GM21723 (cell line): Measurements from ENCODE around the gene MRPL36.
"Not testable (repeated sequence)": the region's sequence is repeated elsewhere in the genome, so short reads cannot be mapped to it uniquely, and the experiment has no call there.

Source experiments
- ATAC-seq: cut with Tn5 transposase; IDR thresholded peaks from one replicate; pipeline ENCODE4 v1.9.1; 2021; ENCODE audit warnings: mild to moderate bottlenecking, moderate library complexity; ENCODE audit not compliant: unreplicated experiment

Gene MRPL36

DNA sequence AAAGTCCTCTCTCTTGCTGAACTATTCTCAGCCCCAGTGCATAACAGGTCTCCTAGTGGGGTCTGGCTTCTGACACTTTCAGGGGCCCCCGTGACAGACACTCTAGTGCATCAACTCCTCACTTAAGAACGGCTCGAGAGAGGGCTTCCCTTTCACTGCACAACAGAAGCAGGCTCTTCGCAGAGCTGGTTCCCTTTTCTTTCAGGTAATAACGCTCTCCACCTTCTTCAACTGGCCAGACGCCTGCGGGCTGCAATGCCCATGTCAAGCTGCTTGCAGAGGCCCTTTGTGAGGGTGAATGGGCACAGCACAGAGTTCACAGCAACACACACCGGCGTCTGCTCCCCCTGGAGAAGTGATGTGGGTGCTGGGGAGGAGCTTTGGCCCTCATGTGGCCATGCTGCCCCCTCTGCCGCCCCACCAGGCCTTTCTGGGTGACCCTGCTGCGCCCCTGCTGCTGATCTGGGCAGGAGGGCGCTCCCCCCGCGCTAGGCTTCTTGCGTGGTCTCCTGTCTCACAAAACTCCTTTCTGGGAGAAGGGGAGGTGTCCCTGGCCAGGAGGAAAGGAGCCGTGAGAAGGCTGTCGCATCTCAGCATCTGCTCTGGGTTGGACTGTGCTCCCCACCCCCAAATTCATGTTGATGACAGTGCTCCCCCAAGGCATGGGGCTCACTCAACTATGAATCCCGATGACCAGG lies 2.4 kb downstream of the MRPL36 start:
- no peak for ATAC-seq

DNA sequence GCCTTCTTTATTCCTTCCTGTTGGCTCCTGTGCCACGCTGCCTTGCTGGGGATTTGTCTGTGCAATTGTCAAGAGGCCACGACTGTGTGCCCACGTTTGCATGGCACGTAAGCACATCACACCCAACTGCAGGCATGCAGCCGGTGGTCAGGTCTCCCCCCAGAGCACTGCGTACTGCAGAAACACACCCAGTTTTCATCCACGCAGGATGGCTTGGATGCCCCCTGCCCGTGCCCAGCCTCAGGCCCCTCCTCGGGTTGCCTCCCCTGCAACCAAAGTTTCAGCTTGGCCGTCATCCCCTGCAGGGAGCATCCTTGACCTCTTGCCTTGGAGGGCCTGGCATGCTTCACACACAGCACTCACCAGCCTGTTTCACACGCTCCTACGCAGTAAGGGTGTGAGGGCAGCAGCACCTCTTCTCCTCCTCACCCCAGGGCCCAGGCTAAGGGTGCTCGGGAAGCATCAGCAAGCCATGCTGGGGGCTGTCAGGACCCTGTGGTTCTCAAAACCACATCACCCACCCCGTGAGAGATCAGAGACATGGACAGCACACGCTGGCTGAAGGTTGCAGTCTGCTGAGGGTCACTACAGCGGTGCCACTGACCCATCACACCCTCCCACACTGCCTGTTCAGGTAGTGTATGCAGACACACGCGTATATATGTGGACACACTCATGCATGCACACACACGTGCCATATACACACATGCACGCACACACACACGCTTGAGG lies 3.1 kb downstream of the MRPL36 start:
- no peak for ATAC-seq

DNA sequence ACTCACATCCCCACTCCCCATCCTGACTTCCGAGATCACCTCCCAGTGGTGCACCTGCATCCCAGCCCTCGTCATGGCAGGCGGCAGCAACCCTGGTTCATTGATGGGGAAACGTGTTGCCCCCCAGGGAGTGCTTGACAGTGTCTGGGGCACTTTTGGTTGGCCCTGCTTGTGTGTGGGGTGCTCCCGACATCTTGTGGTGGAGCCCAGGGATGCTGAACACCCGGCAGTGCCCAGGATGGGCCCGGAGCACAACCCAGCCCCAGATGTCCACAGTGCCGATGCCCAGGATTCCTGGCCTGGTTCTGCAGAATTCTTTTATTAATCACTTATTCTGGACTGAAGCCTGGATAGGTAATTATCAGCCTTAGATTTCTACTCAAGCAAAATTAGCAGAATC lies 3.7 kb downstream of the MRPL36 start:
- no peak for ATAC-seq

DNA sequence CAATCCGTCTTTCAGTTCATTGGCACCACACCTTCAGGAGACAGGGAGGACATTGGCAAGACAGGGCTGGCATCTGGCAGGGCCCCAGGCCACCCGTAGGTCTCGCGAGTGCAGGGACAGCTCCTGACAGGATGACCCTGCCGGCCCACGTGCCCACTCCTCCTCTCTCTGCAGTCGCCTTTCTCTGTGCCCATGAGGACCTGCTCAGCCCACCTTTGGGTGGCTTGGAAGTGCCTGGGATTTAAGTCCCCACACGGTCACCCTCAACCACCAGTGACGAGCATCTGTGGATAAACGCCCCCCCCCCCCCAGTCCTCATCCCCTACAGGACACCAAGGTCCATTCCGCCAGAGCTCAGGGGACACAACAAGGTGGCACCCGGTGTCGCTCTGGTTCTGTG lies 4.1 kb downstream of the MRPL36 start:
- no peak for ATAC-seq

DNA sequence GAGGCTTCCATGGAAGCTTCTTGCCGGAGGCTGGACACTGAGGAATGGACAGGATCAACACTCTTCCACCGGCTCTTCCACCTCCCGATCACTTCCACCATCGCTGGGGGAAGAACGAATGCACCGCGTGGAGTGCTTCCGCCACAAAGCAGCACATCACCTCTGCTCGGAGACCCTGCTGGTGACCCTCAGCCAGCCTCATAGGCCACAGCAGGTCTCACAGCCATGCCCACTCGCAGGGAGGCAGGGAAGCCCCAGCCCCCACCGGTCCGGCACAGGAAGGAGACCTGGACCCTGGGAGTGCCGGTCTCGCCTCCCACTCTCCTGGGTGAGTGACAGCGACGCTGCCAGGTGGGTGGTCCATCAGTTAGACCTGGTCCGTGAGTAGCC lies 4.7 kb downstream of the MRPL36 start:
- no peak for ATAC-seq

DNA sequence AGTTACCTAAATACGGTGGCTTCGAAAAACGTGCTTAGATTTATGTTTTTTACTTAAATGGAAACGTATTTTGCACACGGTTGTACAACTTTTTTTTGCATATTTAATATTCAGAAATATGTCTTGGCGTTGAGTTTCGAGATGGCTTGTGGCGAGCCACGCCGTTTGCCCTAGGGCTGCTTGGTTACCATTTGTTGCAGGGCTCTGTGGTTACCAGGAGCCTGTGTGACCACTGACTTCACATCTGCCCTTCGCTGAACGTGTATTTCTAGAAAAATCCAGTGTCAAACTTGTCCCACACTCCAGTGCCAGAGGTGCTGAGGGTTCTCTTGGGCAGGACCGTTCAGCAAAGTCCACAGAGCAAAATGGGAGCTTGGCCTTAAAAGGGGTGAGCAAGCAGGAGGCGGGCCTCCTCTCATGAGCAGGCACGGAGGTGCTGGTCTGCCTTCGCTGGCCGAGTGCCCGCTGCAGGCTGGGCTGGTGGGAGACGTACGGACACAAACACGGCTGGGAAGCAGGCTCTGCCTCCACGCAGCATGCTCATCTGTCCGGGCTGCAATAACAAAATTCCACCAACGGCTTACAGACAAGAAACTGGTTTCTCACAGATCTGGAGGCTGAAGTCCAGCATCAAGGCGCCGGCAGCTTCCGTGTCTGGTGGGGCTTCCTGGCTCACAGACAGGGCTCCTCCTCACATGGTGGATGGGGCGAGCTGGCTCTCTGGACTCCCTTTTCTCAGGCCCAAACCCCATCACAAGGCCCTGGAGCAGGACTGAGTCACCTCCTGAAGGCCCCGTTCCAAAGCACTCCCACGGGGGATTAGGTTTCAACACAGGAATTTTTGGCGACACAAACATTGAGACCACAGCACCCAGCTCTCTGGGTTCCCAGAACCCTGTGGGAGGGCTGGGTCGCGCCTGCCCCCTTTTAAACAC lies 5.4 kb downstream of the MRPL36 start:
- no peak for ATAC-seq

DNA sequence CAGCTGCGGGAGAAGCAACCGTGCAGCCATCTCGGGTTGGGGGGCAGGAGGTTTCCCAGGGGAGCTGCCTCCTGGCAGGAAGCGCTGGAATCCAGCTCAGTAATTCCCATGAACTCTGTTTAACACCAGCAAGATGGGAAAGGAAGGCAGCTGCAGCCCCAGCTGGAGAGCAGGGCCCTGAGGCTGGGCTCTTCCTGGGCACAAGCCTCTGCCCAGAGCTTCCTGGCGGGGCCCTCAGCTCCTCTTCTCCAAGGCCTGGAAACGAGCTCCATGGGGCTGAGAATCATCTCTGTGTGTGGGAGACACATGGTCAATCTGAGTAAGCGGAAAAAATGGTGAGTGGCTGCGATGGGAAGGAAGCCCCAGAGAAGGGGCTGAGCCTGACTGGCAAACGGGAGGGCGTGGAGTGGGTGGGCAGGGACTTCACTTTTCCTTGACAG lies 6.3 kb downstream of the MRPL36 start:
- ATAC-seq = no peak

DNA sequence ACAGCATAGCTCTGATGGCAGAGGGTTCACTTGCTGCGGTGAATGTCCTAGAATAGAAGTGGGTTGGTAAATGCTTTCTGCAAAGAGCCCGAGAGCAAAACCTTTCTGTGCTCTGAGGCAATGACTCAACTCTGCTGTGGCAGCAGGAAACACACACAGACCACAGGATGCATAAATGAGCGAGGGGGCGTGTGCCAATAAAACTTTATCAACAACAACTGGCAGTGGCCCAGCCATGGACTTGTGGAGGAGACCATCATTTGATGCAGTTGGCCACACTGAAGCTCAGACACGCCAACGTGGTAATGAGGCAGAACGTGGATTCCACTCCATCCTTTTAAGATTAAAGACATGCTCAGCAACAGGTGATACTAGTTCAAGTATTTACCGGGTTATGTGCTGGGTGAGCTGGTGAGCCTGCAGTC lies 6.8 kb downstream of the MRPL36 start:
- peak; percentile 95 for ATAC-seq

DNA sequence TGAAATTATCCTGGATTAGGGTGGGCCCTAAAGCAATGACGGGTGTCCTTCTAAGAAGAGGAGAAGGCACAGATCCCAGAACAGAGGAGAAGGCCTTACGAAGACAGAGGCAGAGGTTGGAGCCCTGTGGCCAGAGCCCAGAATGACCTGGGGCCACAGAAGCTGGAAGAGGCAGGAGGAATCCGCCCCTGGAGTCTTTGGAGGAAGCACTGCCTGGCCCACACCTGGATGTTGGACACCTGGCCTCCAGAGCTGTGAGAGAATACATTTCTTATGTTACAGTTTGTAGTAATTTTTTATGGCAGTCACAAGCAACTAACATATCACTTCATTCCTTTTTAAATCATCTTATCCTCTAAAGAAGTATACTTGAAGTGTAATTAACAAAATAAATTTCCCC lies 8.5 kb downstream of the MRPL36 start:
- no peak for ATAC-seq

DNA sequence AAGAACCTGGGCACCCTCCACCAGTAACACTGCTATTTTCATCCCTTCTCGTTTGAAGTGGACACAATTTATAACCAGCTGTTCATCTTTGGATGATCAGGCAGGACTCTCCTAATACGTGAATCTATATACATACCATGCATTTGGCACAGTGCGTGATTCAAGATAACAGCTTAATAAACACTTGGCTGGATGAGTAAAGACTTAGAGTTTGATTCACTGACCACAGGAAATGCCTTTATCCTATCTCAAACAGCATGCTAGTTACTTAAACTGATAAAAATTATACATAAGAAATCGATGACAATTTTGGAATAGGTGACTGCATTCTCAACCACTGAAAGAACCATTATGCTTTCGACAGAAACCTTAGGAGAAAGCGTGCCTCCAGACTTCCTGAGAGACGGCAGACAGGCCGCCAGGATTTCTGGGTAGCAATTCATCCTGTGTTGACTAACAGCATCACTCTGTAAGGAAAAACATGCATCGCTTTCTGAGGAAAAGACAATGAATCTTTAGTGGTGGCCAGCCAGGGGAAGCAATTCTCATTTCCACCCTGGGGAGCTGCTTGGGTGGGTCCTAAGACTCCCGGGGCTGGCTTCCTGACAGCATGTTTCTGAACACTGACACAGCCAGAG lies 9.7 kb downstream of the MRPL36 start:
- ATAC-seq = no peak

DNA sequence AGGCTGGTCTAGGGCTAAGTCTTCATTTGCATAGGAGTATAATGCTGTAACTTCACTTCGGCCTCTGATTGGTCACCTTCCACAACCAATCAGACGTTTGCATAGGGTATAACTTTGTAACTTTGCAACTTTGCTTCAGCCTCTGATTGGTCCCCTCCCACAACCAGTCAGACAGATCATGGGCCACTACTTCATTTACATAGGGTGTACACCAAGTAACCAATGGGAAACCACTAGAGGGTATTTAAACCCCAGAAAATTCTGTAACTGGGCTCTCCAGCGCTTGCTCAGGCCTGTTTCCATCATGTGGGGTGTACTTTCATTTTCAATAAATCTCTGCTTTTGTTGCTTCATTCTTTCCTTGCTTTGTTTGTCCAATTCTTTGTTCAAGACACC lies 10.2 kb downstream of the MRPL36 start:
- ATAC-seq = not testable (repeated sequence)

DNA sequence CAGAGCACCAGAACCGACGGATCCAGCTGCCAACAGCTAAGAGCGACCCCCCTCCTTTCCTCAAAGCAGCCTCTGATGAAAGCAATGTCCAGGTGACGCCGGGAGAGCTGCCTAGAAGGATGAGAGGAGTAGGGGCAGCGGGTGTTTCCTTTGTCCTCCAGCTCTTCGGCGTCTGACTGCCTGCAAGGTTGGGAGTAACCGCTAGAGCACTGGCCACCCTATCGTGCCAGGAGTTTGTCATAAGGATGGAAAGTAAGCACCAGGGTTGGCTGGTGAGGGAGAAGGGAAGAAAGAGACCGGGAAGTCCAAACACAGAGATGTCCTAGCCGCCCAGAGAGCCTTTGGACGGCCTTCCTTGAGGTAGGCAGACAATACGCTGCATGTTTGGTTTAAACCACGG lies 10.8 kb downstream of the MRPL36 start:
- ATAC-seq = no peak

DNA sequence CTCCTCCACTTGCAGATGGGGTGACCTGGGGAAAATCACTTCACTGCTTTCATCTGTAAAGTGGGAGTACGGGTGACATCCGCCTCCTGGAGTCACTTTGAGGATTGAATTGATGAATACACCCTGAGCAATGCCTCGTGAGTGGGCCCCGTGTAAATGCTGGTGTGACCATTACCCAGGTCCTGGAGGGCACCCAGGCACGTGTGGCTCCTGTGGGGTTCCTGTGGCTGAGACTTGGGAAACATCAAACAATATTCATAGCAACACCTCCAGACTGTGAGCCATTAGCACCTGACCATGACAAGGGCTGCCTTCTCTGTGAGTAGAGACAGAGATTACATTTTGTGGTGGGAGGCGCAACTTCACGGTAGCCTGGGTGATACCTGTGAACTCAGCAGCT lies 11.4 kb downstream of the MRPL36 start:
- ATAC-seq = no peak

DNA sequence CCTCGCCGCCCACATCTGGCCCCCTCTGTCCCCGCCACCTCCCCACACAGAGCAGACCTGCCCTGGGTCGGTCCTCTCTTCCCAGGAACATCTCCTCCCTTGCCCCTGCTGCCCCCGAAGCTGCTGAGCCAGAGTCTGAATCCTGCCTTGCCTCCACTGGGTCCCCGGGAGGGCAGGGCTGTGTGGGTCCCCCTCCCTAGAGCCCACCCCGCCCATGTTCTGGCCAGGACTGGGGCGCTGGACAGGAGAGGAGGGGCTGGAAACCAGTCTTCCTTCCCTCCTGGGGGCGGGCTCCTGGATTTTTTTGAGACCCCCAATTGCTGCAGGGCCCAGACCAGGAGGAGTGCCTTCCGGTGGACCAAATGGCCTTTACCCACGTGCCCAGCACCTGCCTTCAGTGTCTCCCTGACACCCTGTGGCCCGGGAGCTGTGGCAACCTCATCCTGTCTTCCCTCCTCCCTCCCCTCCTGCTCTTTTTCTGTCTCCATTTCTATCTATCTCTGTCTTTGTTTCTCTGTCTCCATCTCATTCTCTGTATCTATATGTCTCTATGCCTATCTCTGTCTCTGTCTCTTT lies 12.1 kb downstream of the MRPL36 start:
- no peak for ATAC-seq

DNA sequence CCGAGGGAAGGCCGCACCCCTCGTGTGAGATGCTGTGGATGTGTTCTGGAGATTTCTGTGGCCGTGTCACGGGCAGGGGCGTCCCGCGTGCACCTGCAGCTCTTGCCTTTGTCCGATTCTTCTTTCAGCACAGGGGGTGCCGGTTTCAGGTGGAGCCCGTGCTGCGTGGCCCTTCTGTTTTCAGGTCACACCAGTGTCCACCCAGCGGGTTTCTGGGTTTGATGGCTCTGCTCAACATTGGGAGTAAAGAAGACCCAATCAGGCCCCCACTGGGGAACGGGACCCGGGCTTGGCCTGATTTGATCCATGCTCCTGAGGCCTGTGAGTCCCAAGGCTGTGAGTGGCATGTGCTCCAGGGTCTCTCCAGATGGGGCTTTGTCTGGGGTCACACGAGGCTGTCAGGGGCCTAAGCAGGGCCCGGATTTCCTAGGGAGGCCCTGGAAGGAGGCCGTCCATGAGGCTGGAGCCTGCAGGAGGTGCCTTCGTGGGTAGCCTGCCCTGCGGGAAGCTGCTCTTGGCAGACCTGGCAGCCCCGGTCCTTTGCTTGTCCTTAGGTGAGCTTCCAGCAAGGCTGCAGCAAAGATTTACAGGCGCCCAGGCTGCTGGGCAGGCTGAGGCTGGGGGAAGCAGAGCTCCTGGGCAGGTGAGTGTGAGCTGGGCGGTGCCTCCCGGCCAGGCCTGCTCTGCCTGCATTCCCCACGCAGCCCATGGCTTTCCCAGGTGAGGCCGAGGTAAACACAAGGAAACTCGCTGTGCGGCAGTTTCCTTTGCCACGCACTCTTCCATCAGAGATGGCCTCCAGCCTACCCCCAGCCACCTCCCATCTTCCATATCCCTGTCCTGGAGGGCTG lies 12.8 kb downstream of the MRPL36 start:
- ATAC-seq = no peak

DNA sequence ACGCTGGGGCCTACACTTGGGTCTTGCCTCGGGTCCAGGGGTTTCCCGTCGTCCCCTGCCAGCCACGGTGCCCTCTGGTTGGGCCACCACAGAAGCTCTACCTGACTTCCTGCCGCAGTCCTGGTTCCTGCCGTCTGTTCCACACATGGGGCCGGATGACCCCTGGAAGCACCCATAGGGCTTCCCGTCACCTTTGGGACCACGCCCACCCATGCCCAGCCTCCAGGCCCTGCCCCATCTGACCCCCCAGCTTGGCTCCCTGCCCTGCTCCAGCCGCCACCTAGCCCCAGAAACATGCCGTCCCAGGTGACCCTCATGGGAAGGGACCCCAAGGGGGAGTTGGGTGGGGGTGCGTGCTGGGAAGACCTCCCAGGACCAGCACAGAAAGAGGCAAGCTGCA lies 13.7 kb downstream of the MRPL36 start:
- ATAC-seq = no peak

DNA sequence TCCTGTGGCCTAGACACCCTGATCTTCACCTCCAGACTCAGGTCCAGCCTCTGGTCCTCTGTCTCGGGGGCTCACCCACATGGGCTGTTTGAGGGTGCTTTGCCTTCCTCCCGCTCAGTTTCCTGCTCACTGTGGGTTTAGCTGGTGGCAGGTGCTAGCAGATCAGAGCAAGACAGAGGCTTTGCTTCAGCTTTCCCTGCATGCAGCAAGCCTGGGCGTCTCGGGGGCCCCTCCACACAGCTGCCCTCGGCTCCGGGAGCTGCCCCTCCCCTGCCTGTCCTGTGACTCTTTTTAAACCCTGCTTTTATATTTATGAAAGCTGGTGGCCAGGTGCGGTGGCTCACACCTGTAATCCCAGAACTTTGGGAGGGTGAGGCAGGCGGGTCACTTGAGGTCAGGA lies 14.6 kb downstream of the MRPL36 start:
- no peak for ATAC-seq

DNA sequence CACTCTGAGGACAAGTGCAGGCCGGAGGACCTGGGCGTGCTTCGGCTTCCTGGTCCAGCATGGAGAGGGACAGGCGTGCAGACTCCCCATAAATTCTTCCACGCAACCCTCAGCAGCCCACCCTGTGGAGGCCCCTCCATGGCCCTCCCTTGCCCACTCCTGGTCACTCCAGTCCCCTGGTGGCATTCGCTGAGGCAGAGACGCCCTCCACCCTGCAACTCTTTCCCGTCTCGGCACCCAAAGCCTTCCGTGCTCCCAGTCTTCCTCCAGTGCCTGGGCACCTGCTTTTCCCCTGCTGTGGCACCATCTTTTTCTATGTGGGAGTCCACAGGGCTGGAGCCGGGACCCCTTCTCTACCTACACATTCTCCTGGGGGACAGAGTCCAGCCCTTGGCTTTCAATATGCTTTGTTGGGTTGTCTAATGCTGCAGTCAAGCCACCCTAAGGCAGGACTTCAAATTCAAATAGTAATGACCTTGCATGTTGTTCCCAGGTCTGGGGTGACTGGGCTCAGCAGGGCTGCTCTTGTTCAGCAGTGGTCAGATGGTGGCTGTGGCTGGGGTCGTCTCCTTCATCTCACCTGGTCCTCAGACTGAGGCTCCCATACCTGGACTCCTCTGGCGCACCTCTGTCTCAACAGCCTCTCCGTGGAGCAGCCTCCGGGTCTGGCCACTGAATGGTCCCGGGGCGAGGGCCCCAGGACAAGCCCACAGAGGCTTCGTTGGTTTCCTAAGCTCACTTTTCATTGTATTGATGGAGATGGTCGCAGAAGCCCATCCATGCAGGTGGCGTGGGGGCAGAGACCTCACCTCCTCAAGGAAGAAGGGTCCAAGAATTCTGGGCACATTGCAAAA lies 15.2 kb downstream of the MRPL36 start:
- ATAC-seq = no peak

DNA sequence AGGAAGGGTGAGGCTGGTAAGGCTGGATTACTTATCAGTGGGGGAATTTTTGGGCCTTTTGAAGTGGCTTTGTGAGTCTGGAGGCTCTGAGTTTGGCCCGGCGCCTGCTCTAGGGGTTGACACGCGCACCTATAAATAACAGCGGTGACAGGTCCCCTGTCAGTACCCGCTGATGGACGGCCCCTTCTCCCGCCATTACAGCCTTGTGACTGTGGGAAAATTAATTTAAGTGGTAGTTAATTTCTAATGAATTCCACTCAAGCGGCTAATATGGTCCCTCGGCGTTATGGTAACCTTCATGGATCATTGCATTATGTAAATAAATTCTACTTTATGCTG lies 16.5 kb downstream of the MRPL36 start:
- ATAC-seq = peak; percentile 81
